Activated CD4-positive, alpha-beta T cell treated with anti-CD3 and anti-CD28 coated beads, Interleukin-2, amount 50 U/mL, for 24 hours (primary cell): ENCODE measurements around the gene RNASEH2C.
"Not testable (repeated sequence)": the region's sequence is repeated elsewhere in the genome, so short reads cannot be mapped to it uniquely, and the experiment has no call there.

Experiments
- DNase-seq, 2 donors: peaks; one replicate each; pipeline ENCODE4 v3.0.0-alpha.2; 2020; ENCODE audit warnings: low read depth in 1 of 2, low spot score in 1 of 2

The RNASEH2C gene

GRCh38 chr11:65717906-65718305, 2.7 kb downstream of the RNASEH2C start:
- no peak for DNase-seq

DNA sequence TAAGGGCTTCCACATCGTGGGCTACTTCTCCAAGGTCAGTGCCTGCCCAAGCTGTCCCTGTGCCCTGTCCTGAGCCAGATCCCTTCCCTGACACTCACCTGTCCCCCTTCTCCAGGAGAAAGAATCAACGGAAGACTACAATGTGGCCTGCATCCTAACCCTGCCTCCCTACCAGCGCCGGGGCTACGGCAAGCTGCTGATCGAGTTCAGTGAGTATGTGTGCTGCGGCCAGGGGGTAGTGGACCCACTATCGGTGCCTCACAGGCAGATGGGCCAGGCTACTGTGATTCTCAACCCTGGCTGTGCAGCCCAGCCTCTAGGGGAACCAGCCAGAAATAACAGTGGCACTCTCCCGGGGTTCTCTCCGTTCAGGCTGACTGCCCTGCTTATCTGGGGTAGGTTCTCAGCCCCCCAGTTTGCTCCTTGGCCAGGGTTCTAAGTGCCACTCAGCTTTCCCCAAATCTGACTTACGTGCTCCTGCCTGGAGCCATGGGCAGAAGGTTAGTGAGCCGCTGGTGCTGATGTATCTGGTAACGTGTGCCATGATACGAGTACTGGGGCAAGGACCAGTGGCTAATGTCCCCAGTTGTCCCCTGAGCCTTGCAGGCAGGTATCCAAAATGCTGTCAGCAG, 3.7 kb downstream of the RNASEH2C start:
- DNase-seq: no peak

- DNase-seq: no peak
These were observed 4.3 kb downstream of the RNASEH2C start for GRCh38 chr11:65716302-65716701.

DNA sequence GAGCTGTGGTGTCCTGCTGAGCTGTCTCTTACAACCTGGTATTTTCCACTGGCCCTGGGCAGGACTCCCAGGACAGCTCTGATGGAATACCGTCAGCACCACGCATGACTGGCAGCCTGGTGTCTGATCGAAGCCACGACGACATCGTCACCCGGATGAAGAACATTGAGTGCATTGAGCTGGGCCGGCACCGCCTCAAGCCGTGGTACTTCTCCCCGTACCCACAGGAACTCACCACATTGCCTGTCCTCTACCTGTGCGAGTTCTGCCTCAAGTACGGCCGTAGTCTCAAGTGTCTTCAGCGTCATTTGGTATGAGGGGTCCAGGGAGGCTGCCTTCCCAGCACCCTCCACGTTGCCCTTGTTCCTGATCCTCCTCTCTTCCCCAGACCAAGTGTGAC, 6.2 kb downstream of the RNASEH2C start:
- no peak for DNase-seq

- no peak for DNase-seq
These were observed 7.2 kb downstream of the RNASEH2C start for GRCh38 chr11:65713212-65713969.

DNA sequence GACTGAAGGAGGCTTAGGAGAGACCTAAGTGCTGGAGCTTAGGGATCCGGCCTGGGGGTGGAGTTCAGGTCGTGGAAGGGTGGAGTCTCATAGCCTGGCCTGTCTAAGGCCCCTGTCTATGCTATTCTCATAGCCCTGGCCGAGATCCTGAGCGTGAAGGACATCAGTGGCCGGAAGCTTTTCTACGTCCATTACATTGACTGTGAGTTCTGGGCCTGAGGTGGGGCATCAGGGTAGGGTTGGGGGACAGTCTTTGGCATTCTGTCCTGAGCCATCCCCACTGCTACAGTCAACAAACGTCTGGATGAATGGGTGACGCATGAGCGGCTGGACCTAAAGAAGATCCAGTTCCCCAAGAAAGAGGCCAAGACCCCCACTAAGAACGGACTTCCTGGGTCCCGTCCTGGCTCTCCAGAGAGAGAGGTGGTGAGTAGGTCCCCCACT, 7.9 kb downstream of the RNASEH2C start:
- DNase-seq: no peak

- peak; percentile 97 to 98 for DNase-seq
These were observed 8.6 kb downstream of the RNASEH2C start, which contains the start of gene KAT5 for GRCh38 chr11:65711785-65712632. Gene KAT5 (plus strand): TSS chr11:65712252. CDS start chr11:65712268, 16 bp downstream.

GRCh38 chr11:65710421-65710820, 10.2 kb downstream of the RNASEH2C start:
- DNase-seq: no peak

DNA sequence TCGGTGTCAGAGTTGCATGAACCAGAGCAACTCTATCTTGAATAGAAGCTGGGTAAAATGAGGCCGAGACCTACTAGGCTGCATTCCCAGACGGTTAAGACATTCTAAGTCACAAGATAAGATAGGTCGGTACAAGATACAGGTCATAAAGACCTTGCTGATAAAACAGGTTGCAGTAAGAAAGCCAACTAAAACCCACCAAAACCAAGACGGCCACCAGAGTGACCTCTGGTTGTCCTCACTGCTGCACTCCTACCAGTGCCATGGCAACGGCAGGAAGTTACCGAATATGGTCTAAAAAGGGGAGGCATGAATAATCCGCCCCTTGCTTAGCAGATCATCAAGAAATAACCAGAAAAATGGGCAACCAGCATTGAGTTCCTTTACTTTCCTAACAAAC, 10.9 kb downstream of the RNASEH2C start:
- DNase-seq: no peak

- no peak for DNase-seq
These were observed 12.1 kb downstream of the RNASEH2C start for GRCh38 chr11:65708451-65708850.

DNA sequence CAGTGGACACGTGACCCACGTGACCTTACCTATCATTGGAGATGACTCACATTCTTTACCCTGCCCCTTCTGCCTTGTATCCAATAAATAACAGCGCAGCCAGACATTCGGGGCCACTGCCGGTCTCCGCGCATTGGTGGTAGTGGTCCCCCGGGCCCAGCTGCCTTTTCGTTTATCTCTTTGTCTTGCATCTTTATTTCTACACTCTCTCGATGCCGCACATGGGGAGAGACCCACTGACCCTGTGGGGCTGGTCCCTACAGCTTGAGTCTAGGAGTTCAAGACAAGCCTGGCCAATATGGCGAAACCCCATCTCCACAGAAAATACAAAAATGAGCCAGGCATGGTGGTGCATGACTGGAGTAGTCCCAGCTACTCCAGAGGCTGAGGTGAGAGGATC, 13.6 kb downstream of the RNASEH2C start:
- not testable (repeated sequence) for DNase-seq

DNA sequence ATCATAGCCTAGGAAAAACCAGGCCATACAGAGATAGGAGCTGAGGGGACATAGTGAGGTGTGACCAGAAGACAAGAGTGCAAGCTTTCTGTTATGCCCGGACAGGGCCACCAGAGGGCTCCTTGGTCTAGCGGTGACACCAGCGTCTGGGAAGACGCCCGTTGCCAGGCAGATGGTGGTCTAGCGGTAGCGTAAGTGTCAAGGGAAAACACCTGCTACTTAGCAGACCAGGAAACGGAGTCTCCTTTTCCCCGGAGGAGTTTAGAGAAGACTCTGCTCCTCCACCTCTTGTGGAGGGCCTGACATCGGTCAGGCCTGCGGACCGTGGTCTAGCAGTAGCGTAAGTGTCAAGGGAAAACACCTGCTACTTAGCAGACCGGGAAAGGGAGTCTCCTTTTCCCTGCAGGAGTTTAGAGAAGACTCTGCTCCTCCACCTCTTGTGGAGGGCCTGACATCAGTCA, 14.3 kb downstream of the RNASEH2C start:
- DNase-seq: peak; percentile 58 to 73

DNA sequence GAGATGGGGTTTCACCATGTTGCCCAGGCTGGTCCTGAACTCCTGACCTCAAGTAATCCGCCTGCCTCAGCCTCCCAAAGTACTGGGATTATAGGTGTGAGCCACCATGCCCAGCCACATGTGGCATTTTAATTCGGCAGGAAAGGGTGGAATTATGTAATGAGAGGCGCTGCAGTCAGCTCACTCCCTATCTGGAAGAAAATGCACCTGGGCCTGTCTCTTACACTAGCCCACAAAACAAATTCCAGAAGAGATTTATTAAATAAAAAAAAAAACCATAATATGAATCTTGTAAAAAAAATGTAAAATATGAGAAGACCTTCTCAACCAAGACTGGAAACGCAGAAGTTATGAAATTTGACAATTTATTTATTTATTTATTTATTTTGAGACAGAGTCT, 16.8 kb downstream of the RNASEH2C start:
- no peak for DNase-seq

DNA sequence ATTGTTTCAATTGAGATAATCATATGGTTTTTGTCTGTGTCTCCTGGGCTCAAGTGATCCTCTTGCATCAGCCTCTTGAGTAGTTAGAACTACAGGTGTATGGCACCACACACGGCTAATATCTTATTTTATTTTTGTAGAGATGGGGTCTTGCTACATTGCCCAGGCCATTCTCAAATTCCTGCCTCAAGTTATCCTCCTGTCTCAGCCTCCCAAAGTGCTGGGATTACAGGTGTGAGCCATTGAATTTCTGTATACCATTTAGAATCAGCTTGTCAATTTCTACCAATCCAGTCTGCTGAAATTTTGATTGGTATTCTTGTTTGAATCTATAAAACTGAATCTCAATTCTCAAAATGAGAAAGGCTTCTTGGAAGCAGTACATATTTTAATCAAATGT, 18.9 kb downstream of the RNASEH2C start:
- DNase-seq: no peak

DNA sequence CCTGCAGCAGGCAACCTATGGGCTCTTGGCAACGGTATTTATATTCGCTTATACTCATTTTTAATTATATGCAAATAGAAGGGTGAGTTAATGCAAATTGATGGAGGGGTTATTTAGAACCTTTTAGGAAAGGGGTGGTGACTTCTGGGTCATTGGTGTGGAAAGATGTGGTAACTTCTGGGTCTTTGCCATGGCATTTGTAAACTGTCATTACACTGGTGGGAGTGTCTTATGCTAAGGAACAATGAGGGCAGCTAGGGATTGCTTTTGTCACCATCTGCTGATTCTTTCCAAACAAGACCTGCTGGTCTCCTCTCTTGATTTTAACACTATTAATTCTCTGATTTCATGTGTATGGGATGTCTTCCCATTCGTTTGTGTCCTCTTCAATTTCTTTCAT, 20.2 kb downstream of the RNASEH2C start:
- no peak for DNase-seq

GRCh38 chr11:65699306-65699705, 21.3 kb downstream of the RNASEH2C start:
- DNase-seq: no peak

DNA sequence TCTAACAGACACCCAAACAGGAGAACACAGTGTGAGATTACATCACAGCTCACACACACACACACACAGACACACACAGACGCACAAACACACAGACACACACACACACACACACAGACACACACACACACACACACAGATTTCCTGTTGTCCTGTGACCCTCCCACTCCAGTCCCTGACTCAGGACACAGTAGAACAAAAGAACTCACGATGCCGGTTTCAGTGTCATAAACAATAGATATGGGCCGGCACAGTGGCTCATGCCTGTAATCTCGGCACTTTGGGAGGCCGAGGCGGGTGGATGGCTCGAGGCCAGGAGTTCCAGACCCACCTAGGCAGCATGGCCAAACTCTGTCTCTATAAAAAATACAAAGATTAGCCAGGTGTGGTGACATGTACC, 22.4 kb downstream of the RNASEH2C start:
- DNase-seq: no peak

GRCh38 chr11:65696802-65697552, 23.6 kb downstream of the RNASEH2C start:
- no peak for DNase-seq

GRCh38 chr11:65695459-65696241, 24.9 kb downstream of the RNASEH2C start:
- DNase-seq: no peak

- no peak for DNase-seq
These were observed 28.2 kb downstream of the RNASEH2C start for GRCh38 chr11:65692367-65692766.
